ENCODE measurements around the gene NCOA7.

Gene NCOA7

DNA sequence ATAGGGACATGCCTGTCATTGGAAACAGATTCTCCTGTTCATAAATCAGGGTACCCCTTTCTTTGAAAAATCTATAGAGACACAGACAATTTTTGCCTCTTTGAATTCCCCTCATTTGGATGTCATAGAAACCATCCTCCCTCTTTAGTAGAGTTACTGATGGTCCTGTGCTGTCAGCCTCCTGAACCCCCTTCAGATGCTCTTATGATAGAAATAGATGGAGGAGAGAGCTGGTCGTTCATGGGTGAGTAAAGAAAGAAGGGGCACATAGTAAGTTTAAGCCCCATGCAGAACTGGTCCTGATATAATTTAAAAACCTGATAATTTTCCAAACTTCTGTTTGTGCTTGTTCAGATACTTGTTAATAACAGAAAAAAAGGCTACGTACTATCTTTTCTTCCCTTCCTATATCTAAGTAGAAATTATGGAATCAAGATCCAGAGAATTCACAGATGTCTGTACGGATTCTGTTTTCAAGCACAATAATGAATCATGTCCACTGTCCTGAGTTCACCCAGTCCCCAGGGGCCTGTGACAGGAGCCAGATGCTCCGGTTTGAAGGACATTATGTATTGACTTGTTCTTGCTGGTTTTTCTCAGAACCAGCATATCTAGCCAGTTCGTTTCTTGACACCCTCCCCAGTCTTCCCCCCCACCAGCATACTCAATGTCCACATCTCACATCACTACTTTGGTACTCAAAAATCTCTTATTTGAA lies 78.1 kb downstream of the NCOA7 start:
- Histone ChIP-seq H3K4me2 (ENCODE audit: insufficient read depth, low read length) (no peak overlapping the region), H3K9ac (ENCODE audit: low read depth, low read length) (no peak overlapping the region), H3K36me3 (ENCODE audit: insufficient read depth, low read length) (no peaks in the 10 kb centered on the region), H3K27ac (ENCODE audit: low read length) (no peak overlapping the region), H3K4me1 (ENCODE audit: insufficient read depth, low read length) (no peaks in the 10 kb centered on the region), H4K20me1 (ENCODE audit: insufficient read depth, low read length) (0 out of 2 replicates have a peak, but pooled peaks cover 4% of the 10 kb centered on the region), H3K9me3 (ENCODE audit: insufficient read depth, low read length, severe bottlenecking) (no peaks in the 10 kb centered on the region), H2AFZ (ENCODE audit: low read depth, low read length) (no peak overlapping the region), H3K27me3 (ENCODE audit: insufficient read depth, low read length, poor library complexity) (no peaks in the 10 kb centered on the region), H3K4me3 (ENCODE audit: low read depth in 1 of 2, low read length in 2 of 2) (no peak overlapping the region), H3K79me2 (ENCODE audit: insufficient read depth, low read length) (no peaks in the 10 kb centered on the region)
- ATAC-seq (ENCODE audit: insufficient read depth, low read depth) = no peak
- no peak for DNase-seq
- no peak for TF ChIP-seq EZH2 (IDR thresholded peaks at IDR 0.05; ENCODE audit: borderline replicate concordance, low read depth, low read length, severe bottlenecking)
- TF ChIP-seq, protein P1, sequence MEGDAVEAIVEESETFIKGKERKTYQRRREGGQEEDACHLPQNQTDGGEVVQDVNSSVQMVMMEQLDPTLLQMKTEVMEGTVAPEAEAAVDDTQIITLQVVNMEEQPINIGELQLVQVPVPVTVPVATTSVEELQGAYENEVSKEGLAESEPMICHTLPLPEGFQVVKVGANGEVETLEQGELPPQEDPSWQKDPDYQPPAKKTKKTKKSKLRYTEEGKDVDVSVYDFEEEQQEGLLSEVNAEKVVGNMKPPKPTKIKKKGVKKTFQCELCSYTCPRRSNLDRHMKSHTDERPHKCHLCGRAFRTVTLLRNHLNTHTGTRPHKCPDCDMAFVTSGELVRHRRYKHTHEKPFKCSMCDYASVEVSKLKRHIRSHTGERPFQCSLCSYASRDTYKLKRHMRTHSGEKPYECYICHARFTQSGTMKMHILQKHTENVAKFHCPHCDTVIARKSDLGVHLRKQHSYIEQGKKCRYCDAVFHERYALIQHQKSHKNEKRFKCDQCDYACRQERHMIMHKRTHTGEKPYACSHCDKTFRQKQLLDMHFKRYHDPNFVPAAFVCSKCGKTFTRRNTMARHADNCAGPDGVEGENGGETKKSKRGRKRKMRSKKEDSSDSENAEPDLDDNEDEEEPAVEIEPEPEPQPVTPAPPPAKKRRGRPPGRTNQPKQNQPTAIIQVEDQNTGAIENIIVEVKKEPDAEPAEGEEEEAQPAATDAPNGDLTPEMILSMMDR (IDR thresholded peaks at IDR 0.05; ENCODE audit: borderline replicate concordance, extremely low read depth, low read length, poor library complexity, severe bottlenecking) = no peak

DNA sequence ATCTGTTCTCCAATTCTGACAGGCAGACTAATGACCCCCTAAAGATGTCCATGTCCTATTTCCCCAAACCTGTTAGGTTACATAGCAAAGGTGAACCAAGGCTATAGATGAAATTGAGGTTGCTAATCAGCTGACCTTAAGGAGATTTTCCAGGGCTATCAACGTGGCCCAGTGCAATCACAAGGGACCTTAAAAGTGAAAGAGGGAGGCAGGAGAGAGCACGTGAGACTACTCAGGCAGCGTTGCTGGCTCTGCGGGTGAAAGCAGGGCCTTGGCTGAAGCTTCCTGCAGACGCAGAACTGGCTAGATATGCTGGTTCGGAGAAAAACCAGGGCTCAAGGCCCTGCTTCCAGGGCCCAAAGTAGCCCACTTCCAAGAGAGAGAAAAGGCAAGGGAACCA lies 78.7 kb downstream of the NCOA7 start:
- Histone ChIP-seq H3K4me1 (ENCODE audit: insufficient read depth, low read length) (no peaks in the 10 kb centered on the region), H2AFZ (ENCODE audit: low read depth, low read length) (no peak overlapping the region), H4K20me1 (ENCODE audit: insufficient read depth, low read length) (0 out of 2 replicates have a peak, but pooled peaks cover 4% of the 10 kb centered on the region), H3K9ac (ENCODE audit: low read depth, low read length) (no peak overlapping the region), H3K79me2 (ENCODE audit: insufficient read depth, low read length) (no peaks in the 10 kb centered on the region), H3K27ac (ENCODE audit: low read length) (no peak overlapping the region), H3K4me3 (ENCODE audit: low read depth in 1 of 2, low read length in 2 of 2) (no peak overlapping the region), H3K9me3 (ENCODE audit: insufficient read depth, low read length, severe bottlenecking) (no peaks in the 10 kb centered on the region), H3K36me3 (ENCODE audit: insufficient read depth, low read length) (no peaks in the 10 kb centered on the region), H3K27me3 (ENCODE audit: insufficient read depth, low read length, poor library complexity) (no peaks in the 10 kb centered on the region), H3K4me2 (ENCODE audit: insufficient read depth, low read length) (no peak overlapping the region)
- TF ChIP-seq, protein P1 (IDR thresholded peaks at IDR 0.05; ENCODE audit: borderline replicate concordance, extremely low read depth, low read length, poor library complexity, severe bottlenecking) = no peak
- TF ChIP-seq EZH2 (IDR thresholded peaks at IDR 0.05; ENCODE audit: borderline replicate concordance, low read depth, low read length, severe bottlenecking) = no peak
- no peak for DNase-seq
- no peak for ATAC-seq (ENCODE audit: insufficient read depth, low read depth)

DNA sequence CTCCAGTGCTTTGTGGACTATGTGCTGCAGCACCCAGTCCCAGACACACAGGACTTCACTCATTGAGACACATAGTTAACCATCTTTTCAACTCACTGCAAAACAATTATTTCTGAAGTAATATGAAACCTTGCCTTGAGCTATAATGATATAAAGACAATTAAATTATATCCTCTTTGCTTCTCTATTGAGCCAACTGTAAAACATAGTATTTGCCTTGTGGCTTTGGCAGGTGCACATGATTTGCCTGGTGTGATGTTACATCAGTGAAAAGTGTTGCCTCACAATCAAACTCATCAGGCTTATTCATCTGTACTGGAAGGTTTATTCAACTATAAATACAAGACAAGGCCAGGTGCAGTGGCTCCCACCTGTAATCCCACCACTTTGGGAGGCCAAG lies 80.6 kb downstream of the NCOA7 start:
- H3K4me1 ChIP-seq (ENCODE audit: insufficient read depth, low read length) = no peaks in the 10 kb centered on the region
- TF ChIP-seq, protein P1 (IDR thresholded peaks at IDR 0.05; ENCODE audit: borderline replicate concordance, extremely low read depth, low read length, poor library complexity, severe bottlenecking) = no peak

More for the DNA sequence above, 80.6 kb downstream of the NCOA7 start:
- DNase-seq (no peak), ATAC-seq (ENCODE audit: insufficient read depth, low read depth) (no peak)
- Histone ChIP-seq H3K9me3 (ENCODE audit: insufficient read depth, low read length, severe bottlenecking) (no peaks in the 10 kb centered on the region), H3K27me3 (ENCODE audit: insufficient read depth, low read length, poor library complexity) (no peaks in the 10 kb centered on the region), H2AFZ (ENCODE audit: low read depth, low read length) (no peak overlapping the region), H3K79me2 (ENCODE audit: insufficient read depth, low read length) (no peaks in the 10 kb centered on the region), H3K36me3 (ENCODE audit: insufficient read depth, low read length) (peaks cover 5% of the 10 kb centered on the region; the same call in 1 of the 2 replicates), H3K9ac (ENCODE audit: low read depth, low read length) (no peak overlapping the region), H3K4me3 (ENCODE audit: low read depth in 1 of 2, low read length in 2 of 2) (no peak overlapping the region), H3K27ac (ENCODE audit: low read length) (no peak overlapping the region), H4K20me1 (ENCODE audit: insufficient read depth, low read length) (0 out of 2 replicates have a peak, but pooled peaks cover 4% of the 10 kb centered on the region), H3K4me2 (ENCODE audit: insufficient read depth, low read length) (no peak overlapping the region)

Measured in DND-41 (cell line).